Renal pelvis (tissue), 4 donors: ENCODE results near the gene MECR. TPM values are rescaled to one million over a fixed set of nuclear protein-coding genes. Genes with fewer than 3 reads are reported as not detected.
"Not testable (repeated sequence)": the region's sequence is repeated elsewhere in the genome, so short reads cannot be mapped to it uniquely, and the experiment has no call there.

Source experiments
- DNase-seq: peaks from one replicate; pipeline ENCODE4 v3.0.0-alpha.2; 2013
- polyA plus RNA-seq, 3 donors: library from polyadenylated mRNA; unstranded; fragments of 120-200 nt; gene quantifications; one replicate each; pipeline ENCODE4 v1.2.1, GENCODE V29; 2013; ENCODE audit not compliant: insufficient read length in 3 of 3

Gene MECR
- polyA plus RNA-seq, 3 donors, result 26.1 to 39.6 (median 32.1) TPM

GRCh38 chr1:29172415-29172939, 58.3 kb downstream of the MECR start:
- no peak for DNase-seq

- no peak for DNase-seq
Observed at GRCh38 chr1:29171521-29171920, 59.2 kb downstream of the MECR start.

GRCh38 chr1:29171089-29171488, 59.6 kb downstream of the MECR start:
- no peak for DNase-seq

- no peak for DNase-seq
Observed at GRCh38 chr1:29169976-29170375, 60.8 kb downstream of the MECR start.

- DNase-seq, result no peak
Observed at GRCh38 chr1:29167904-29168303, 62.8 kb downstream of the MECR start.

- peak; percentile 34 for DNase-seq
Observed at GRCh38 chr1:29166291-29166878, 64.3 kb downstream of the MECR start.

- no peak for DNase-seq
Observed at GRCh38 chr1:29164588-29164987, 66.1 kb downstream of the MECR start.

GRCh38 chr1:29162476-29163138, 68.1 kb downstream of the MECR start:
- no peak for DNase-seq

GRCh38 chr1:29162025-29162424, 68.7 kb downstream of the MECR start:
- peak; percentile 41 for DNase-seq

GRCh38 chr1:29159773-29160172, 71.0 kb downstream of the MECR start:
- DNase-seq, result no peak

- no peak for DNase-seq
Observed at GRCh38 chr1:29157269-29157601, 73.5 kb downstream of the MECR start.

- DNase-seq, result peak; percentile 31
Observed at GRCh38 chr1:29156543-29157268, 74.0 kb downstream of the MECR start.

GRCh38 chr1:29152046-29152805, 78.5 kb downstream of the MECR start:
- no peak for DNase-seq

GRCh38 chr1:29150346-29150745, 80.4 kb downstream of the MECR start:
- DNase-seq, result not testable (repeated sequence)

- no peak for DNase-seq
Observed at GRCh38 chr1:29148656-29149491, 81.9 kb downstream of the MECR start.

GRCh38 chr1:29145739-29146437, 84.8 kb downstream of the MECR start:
- no peak for DNase-seq

GRCh38 chr1:29144178-29144577, 86.6 kb downstream of the MECR start:
- DNase-seq, result no peak

GRCh38 chr1:29142714-29143113, 88.0 kb downstream of the MECR start:
- no peak for DNase-seq
